IPS-18a (cell line): ENCODE results near the gene TP53BP2.

Experiments used
- H3K27ac ChIP-seq: one replicate; pipeline ENCODE4 v1.5.1; 2013; ENCODE audit warnings: low read length
- H3K27me3 ChIP-seq: one replicate; pipeline ENCODE4 v1.6.1; 2013; ENCODE audit warnings: mild to moderate bottlenecking, low read length; ENCODE audit not compliant: control insufficient read depth, insufficient read depth
- H3K36me3 ChIP-seq: one replicate; pipeline ENCODE4 v1.6.1; 2013; ENCODE audit warnings: low read depth, low read length; ENCODE audit not compliant: control insufficient read depth
- H3K4me1 ChIP-seq: one replicate; pipeline ENCODE4 v1.6.1; 2013; ENCODE audit warnings: low read depth, low read length; ENCODE audit not compliant: control insufficient read depth
- H3K4me3 ChIP-seq: one replicate; pipeline ENCODE4 v1.5.1; 2013; ENCODE audit warnings: low read length
- H3K9ac ChIP-seq: one replicate; pipeline ENCODE4 v1.6.1; 2013; ENCODE audit warnings: mild to moderate bottlenecking, low read length, moderate library complexity
- H3K9me3 ChIP-seq: one replicate; pipeline ENCODE4 v1.6.1; 2013; ENCODE audit warnings: low read depth, low read length; ENCODE audit not compliant: control insufficient read depth

The TP53BP2 gene

DNA sequence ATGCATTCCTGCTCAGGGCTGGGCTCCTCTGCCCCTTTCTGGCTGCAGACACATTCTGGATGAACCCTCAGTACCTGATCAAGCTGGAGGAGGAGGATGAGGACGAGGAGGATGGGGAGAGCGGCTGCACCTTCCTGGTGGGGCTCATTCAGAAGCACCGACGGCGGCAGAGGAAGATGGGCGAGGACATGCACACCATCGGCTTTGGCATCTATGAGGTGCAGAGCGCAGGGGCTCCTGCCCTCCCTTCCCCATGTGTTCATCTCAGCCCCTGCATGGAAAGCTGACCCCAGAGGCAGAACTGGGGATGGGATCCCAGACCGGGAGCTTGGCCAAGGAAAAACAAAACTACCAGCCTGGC, 90.3 kb downstream of the TP53BP2 start:
- Histone ChIP-seq H3K27ac (no peak overlapping the region), H3K27me3 (no peaks in the 10 kb centered on the region), H3K4me1 (peaks cover 9% of the 10 kb centered on the region), H3K4me3 (no peak overlapping the region), H3K36me3 (peaks cover 5% of the 10 kb centered on the region), H3K9ac (no peak overlapping the region), H3K9me3 (no peaks in the 10 kb centered on the region)

DNA sequence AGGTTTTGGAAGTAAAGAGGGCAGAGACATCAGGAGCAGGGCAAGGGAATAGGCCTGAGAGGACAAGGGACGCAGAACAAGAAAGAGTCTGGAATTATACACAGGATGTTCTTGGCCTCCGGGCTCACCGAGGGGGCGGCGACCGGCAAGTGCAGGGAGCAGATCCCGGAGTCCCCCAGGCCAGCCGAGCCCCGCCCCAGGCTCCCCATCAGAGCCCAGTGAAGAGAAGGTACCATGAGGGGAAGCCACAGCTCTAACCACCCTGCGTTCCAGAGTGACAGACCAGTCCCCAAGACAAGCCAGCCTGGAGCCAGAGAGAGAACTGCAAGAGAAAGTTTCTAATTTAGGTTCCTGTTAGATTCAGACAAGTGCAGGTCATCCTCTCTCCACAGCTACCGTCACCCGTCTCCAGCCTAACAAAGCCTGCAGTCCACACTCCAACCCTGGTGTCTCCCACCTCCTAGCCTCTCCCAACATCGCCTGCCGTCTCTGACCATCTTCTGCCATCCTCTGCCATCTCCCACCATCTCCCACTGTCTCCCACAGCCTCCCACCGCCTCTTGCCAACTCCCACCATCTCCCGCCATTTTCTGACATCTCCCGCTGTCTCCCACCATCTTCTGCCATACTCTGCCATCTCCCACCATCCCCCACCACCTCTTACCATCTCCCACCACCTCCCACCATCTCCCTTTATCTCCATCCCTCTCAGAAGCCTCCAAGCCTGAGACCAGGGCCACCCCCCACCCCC, 90.9 kb downstream of the TP53BP2 start:
- H3K4me1 ChIP-seq: peaks cover 9% of the 10 kb centered on the region
- no peaks in the 10 kb centered on the region for H3K27me3 ChIP-seq
- H3K36me3 ChIP-seq: peaks cover 5% of the 10 kb centered on the region
- H3K27ac ChIP-seq: no peak overlapping the region
- H3K4me3 ChIP-seq: no peak overlapping the region
- no peaks in the 10 kb centered on the region for H3K9me3 ChIP-seq
- H3K9ac ChIP-seq: no peak overlapping the region

DNA sequence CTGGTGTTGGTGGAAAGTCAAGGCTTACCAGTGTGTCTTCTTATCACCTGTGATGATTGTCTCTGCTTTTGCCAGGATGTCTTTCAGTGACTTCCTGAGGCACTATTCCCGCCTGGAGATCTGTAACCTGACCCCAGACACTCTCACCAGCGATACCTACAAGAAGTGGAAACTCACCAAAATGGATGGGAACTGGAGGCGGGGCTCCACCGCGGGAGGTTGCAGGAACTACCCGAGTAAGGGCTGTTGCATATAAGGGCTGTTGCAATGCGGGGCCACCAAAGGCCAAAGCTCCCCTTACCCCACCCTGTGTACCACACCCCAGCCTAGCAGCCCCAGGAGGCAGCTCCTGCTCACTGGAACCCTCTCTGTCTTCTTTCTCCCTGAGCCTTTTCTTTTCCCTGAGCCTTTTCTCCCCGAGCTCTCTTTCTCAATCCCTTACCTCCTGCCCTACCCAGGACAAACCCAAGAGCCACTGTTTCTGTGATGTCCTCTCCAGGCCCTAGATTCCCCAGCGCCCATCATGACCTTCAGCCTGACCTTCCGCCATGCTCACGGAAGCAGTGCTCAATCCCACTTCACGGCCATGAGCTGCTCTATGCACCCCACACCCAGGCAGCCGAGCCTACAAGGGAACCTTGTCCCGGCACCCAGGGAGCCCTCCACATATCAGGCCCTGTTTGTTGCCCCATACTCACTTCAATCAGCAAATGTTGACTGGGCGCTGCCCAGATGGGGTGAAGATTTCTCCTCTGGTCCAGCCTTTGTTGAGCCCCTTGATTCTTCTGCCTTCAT, 92.8 kb downstream of the TP53BP2 start:
- peaks cover 5% of the 10 kb centered on the region for H3K36me3 ChIP-seq
- no peak overlapping the region for H3K9ac ChIP-seq
- H3K27me3 ChIP-seq: peaks cover 11% of the 10 kb centered on the region
- H3K9me3 ChIP-seq: no peaks in the 10 kb centered on the region
- H3K27ac ChIP-seq: no peak overlapping the region
- H3K4me3 ChIP-seq: no peak overlapping the region
- H3K4me1 ChIP-seq: peaks cover 9% of the 10 kb centered on the region

DNA sequence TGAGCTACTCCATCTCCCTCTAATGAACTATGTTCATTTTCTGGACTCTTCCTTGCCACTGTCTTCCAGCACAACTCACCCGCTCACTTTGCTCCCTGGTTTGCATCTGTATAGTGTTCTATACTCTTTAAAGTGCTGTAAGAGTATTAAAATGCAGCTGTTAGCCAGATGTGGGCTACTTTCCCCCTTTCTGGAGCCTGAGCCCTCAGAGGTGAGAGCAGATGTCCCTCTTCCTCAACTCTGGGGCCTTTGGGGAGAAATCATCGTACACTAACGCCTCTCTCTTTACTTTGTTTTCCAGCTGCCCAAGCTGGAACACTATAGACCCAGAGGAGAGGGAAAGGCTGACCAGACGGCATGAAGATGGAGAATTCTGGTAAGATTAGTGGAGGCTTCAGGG, 94.1 kb downstream of the TP53BP2 start:
- Histone ChIP-seq H3K27me3 (peaks cover 22% of the 10 kb centered on the region), H3K36me3 (peaks cover 5% of the 10 kb centered on the region), H3K4me3 (no peak overlapping the region), H3K4me1 (peaks cover 9% of the 10 kb centered on the region), H3K9me3 (no peaks in the 10 kb centered on the region), H3K9ac (no peak overlapping the region), H3K27ac (no peak overlapping the region)

DNA sequence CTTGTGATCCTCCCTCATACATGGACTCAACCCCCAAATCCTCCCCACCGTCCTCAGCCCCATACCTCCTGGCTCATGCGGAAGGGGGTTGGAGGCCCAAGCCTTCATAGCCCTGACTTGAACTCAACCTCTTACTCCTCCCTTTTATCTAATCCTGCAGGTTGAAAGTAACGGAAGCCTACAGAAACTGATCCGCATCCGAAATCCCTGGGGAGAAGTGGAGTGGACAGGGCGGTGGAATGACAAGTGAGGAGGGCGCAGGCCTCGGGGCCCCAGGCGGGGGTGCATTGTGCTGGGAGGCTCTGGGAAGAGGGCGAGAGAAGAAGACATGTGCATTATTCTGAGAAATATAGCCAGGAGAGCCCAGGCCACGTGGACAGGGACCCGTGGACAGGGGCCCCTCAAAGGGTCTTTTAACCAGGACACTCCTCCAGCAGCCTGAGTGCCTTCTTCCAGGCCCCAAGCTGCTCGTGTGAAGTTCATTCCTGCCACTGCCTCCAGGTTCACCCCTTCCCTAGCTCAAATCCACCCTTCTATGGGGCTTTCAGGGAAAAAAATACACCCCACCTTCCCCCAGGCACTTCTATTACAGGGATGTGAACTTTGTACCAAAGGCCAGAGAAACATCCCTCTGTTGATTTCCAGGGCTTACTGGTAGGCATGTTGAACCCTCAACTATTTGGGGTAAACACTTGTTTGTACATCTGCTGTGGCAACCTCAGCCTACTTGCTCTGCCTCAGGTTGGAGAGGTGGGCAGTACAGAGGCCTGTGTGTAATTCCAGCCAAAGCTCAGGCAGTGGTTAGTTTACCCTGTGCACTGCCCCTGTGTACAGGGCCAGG, 94.8 kb downstream of the TP53BP2 start:
- Histone ChIP-seq H3K36me3 (peaks cover 5% of the 10 kb centered on the region), H3K27me3 (peaks cover 22% of the 10 kb centered on the region), H3K27ac (no peak overlapping the region), H3K9me3 (no peaks in the 10 kb centered on the region), H3K4me1 (peaks cover 9% of the 10 kb centered on the region), H3K9ac (no peak overlapping the region), H3K4me3 (no peak overlapping the region)

DNA sequence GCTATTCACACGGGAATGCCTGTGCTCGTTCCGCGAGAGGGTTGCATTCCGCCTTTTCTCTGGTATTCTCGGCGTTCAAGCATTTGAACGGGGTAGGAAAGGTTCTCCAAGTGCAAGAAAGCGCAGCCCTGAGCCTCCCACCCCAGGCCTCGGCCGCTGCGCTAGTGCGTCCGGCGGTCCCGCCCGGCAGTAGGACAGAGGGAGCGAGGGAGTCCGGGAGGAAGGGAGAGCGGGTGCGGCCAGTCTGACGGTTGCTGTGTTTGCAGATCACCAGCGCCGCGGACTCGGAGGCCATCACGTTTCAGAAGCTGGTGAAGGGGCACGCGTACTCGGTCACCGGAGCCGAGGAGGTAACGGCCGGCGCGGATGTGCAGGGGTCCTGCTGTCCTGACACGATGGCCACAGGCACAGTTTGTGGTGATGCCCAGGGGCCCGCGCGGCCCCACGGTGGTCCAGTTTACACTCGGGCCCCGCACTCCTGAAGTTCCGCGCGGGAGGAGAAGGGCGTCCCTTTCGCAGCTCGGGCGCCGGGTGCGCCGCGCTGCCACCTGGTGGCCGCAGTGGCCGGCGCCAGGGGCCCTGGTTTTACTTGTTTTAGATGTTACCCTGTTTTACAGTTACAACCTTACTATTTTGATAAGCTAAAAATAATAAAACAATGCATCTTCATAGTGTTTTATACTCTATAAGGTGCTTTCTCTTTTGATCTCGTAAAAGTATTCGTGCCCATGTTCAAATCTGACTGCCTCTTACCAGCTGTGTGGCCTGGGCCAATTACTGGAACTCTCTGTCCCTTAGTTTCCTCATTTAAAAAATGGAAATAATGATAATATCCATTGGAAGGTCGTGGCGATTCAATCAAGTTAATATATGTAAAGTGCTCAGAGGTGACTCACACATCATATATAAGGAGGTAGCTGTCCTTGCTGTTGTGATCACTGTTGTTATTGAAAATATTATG, 96.7 kb downstream of the TP53BP2 start:
- H3K27me3 ChIP-seq: peaks cover 22% of the 10 kb centered on the region
- H3K9ac ChIP-seq: peak overlapping the region; percentile 66
- peak overlapping the region; percentile 79 for H3K4me3 ChIP-seq
- H3K27ac ChIP-seq: no peak overlapping the region
- H3K9me3 ChIP-seq: no peaks in the 10 kb centered on the region
- H3K4me1 ChIP-seq: peaks cover 9% of the 10 kb centered on the region
- peaks cover 5% of the 10 kb centered on the region for H3K36me3 ChIP-seq

DNA sequence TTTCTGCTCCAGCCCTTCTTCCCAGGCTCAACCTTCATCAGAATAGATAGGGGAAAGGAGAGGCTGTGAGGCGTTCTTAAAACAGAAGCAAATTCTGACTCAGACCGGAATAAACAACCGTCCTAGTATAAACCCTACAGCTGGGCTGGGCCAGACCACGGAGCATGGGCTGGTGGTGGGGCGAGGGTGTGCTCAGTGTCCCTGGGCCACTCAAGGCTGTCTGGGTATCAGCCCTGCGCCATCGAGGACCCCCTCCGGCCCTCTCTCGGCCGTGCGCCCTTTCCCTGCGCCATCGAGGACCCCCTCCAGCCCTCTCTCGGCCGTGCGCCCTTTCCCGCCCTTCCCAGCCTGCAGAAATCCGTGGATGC, 97.4 kb downstream of the TP53BP2 start:
- peak overlapping the region; percentile 66 for H3K9ac ChIP-seq
- no peaks in the 10 kb centered on the region for H3K9me3 ChIP-seq
- H3K27ac ChIP-seq: no peak overlapping the region
- peak overlapping the region; percentile 79 for H3K4me3 ChIP-seq
- H3K36me3 ChIP-seq: peaks cover 5% of the 10 kb centered on the region
- peaks cover 22% of the 10 kb centered on the region for H3K27me3 ChIP-seq
- peaks cover 9% of the 10 kb centered on the region for H3K4me1 ChIP-seq

DNA sequence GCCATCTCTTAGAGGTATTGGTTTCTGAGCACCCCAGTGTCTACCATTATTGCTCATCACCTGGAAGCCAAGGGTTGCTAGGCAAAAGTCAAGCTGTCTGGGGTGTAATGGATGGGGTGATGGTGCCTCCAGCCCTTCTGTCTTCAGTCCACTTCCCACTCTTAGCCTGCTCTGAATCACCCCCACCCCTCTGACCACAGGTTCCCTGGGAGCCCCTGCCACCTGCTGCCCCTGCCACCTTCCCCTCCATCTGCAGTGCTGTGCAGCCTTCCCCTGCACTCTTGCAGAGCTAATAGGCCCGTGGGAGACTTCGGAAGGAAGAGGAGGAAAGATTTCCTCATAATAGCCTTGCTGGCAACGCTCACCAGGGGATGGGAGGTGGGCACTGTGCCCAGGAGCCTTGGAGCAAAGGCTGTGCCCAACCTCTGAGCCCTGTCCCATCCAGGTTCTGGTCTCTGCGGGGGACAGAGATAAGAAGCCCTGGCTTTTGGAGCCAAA, 97.9 kb downstream of the TP53BP2 start:
- Histone ChIP-seq H3K27me3 (peaks cover 22% of the 10 kb centered on the region), H3K27ac (no peak overlapping the region), H3K36me3 (peaks cover 5% of the 10 kb centered on the region), H3K9me3 (no peaks in the 10 kb centered on the region), H3K9ac (no peak overlapping the region), H3K4me3 (no peak overlapping the region), H3K4me1 (peaks cover 7% of the 10 kb centered on the region)

DNA sequence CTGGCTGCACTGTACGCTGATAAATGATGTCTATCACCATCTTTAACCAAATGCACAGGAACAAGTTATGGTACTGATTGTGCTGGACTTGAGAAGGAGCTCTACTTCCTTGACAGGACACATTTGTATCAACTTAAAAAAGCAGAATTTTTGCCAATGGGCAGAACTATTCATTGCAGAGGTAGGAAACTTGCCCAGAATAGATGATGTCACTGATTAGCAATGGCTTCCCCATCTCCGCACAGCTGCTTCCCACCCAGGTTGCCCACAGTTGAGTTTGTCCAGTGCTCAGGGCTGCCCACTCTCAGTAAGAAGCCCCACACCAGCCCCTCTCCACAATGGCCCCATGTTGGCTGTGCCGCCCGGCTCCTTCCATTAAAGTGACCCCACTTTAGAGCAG, 100.0 kb downstream of the TP53BP2 start:
- no peaks in the 10 kb centered on the region for H3K9me3 ChIP-seq
- H3K9ac ChIP-seq: no peak overlapping the region
- peaks cover 22% of the 10 kb centered on the region for H3K27me3 ChIP-seq
- no peak overlapping the region for H3K27ac ChIP-seq
- H3K4me1 ChIP-seq: no peaks in the 10 kb centered on the region
- H3K36me3 ChIP-seq: no peaks in the 10 kb centered on the region
- H3K4me3 ChIP-seq: no peak overlapping the region

DNA sequence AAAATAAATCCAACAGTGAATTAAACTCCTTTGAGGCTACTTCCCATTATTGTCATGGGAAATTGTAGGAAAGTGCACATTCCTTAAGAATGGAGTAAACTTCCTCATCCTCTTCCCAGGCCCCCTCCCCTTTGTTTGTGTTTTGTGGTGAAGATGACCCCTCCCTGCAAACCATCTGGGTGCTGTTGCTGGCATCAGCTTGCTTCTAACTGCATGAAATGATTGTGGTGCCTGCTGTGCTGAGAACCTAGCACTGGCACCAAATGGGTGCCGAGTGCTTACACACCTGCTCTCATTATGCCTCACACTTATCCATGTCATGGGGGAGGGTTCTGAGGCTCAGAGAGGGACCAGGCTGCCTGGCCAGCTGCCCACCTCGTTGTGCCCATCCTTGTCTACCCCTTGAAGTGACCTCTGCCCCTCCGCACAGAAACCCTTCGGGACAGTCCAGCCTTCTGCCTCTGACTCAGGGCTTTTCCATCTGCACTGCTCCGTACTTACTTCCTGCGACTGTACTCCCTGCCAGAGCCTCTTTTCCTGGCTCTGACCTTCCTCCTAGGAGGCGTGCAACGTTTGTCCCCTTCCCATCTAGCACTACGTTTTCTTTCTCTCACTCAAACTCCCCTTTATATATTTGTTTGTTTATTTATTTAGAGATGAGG, 102.8 kb downstream of the TP53BP2 start:
- Histone ChIP-seq H3K9ac (no peak overlapping the region), H3K9me3 (no peaks in the 10 kb centered on the region), H3K27me3 (peaks cover 12% of the 10 kb centered on the region), H3K36me3 (no peaks in the 10 kb centered on the region), H3K27ac (no peak overlapping the region), H3K4me1 (no peaks in the 10 kb centered on the region), H3K4me3 (no peak overlapping the region)
